CD4-positive, alpha-beta T cell treated with Interleukin-2 at 100 ng/mL for 4 hours (primary cell): Measurements from ENCODE around the gene CXCL5.
"Not testable (repeated sequence)": the region's sequence is repeated elsewhere in the genome, so short reads cannot be mapped to it uniquely, and the experiment has no call there.

ENCODE experiments used
- DNase-seq: peaks from one replicate; pipeline ENCODE4 v3.0.0-alpha.2; 2020; ENCODE audit warnings: low spot score

The CXCL5 gene

DNA sequence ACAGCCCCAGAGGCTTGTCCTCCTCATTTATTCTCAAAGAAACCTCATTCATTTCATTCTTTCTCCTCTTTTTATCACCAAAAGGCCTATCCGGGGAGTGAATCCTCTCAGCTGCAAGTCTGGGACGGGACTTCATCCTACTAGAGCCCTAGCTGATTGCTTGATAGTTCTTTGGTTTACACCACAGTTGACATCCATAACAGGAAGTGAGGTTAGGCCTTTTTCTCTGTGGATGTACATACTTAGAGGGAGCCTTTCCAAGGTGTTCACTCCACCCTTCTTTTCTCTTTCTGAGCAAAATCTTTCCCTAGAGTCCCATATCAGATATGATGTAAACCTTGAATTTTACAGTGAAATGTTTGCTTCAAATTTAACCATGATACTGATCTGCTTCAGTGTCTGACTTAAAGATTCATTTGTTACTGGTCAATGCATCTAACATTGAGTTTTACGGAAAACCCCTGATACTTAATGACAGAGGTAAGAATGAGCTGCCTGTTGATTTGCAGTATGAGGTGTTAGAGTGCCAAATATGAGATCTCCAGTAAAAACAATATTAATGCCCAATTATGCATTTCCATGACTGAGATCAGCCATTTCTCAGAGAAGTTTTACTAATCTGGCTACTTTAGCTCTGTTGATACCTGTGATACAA, 16.8 kb upstream of the CXCL5 start:
- no peak for DNase-seq

DNA sequence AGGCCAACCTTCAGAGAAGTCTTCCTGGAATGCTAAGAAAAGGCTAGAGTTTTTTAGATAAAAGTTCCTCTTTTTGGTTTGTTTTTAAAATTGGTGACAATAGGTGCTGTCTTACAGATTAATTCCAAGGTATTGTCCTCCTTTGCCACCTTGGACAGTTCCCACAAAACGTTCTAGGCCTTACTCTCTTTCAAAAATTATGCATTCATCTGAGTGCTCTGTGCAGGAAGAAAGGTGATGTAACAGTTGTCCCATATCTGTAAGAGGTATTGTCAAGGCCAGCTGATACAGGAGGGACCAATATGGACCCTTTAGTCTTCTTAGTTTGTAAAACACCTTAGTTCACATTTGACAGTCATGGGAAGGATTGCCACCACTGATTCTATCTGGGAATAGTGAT, 15.9 kb upstream of the CXCL5 start:
- DNase-seq: no peak

DNA sequence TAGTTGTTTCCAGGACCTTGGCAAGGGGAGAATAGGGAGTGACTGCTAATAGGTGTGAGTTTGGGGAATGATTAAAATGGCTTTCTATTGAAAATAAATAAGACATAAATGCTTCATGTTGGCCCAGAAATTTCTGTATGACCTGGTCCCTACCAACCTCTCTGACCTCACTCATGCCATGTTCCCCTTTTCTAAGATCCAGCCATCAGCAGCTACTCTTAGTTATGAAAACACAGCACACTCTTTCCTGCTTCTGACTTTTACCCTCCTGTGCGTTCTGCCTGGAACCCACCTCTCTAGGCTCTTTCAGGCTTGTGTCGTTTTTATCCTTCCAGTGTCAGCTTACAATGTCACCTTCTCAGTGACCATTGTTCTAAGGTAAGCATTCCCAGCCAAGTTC, 14.8 kb upstream of the CXCL5 start:
- no peak for DNase-seq

DNA sequence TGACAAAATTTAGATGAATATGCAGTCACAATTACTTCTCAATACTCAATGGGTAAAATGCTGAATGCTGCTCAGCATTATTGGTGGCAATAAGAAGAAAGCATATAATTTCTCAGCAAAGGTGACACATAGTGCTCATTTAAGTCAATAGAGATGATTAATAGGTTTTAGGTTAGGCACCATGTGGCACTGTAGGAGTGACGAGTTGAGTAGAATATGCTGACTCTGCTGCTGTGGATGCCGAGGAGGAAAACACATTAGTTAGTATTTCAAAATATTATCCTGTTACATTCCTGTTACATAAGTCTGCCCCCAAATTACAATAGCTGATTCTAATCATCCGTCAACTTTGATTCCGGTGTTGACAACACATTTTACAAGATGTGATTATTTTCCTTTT, 13.7 kb upstream of the CXCL5 start:
- no peak for DNase-seq

DNA sequence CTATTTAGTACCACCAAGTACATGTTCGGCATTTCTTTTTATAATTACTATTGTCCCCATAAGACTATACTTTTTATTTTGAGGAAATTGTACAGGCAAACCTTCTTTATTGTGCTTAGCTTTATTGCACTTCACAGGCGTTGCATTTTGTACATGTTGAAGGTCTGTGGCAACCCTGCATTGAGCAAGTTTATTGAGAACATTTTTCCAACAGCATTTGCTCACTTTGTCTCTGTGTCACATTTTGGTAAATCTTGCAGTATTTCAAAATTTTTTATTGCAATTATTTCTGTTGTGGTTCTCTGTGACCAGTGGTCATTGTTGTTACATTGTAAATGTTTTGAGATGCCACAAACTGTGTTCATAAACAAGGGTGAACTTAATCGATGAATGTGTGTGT, 10.8 kb upstream of the CXCL5 start:
- no peak for DNase-seq

DNA sequence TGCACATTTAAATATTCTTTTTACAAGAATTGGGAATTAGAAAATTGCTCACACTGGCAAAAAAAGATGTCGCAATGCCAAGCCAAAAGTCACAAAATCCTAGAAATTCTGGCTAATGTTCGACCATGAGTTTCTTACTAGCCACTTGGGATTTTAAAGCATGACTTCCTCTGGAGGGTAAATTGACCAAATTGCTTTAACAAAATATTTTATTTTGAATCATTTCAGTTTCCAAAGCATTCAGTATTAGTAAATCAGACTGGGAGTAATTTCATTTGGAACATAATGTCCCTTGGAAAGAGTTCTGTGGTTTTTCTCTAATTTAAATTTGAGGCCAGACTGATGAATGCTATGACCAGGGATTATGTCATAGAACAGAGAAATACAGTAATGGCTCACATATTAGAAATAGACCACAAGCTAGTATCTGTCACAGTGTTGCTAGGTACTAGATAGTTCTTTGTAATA, 7.6 kb upstream of the CXCL5 start:
- no peak for DNase-seq

DNA sequence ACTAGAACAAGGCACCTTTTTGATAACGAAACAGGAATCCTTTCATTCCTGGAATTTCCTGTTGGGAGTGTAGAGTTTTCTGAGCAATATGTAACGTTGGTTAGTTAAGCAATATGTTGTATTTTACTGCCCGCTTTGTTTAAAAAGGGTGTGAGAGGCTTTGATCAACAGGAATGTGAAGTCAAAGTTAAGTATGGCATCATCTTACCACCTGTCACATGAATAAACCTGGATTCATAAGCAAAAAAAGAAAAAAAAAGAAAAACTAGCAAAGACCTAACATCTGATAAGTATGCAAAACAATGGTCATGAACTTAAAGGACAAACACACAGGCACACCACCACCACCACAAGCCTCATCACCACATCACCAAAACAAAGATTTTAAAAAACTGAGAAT, 7.1 kb upstream of the CXCL5 start:
- no peak for DNase-seq

DNA sequence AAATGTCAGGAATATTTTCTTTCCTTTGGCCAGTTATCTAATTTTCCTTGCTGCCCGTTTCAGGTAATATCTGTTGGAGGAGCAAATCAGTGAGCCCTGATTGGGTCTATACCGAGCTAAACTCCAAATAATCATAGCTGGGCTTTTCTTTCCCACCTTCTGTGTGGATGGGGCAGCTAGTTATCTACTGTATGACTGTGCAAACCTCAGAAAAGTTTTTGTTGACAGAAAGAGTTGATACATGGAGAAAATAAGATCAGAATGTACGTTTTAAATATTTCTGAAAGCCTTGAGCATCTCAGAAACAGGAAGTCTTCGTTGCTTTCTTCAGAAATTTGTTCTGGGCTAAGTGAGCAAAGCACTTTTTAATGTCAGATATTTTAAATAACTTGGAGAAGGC, 6.2 kb upstream of the CXCL5 start:
- no peak for DNase-seq

DNA sequence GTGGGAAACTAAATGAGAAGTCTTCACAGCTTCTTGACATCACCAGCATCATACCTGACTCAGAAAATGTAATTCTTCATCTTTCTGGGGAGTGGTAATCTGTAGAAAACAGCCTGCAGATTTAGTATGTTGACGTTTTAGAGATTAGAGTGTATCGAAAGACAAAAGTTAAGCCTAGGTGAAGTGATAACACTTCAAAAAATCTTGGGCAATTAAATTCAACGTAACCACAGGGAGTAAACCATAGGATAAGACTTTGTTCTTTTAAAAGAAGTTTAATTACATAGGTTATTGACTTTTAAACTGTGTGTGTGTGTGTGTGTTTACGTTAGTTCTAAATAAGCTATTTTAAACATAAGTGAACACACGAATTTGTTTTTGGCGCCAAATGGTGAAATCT, 1.8 kb upstream of the CXCL5 start:
- no peak for DNase-seq

DNA sequence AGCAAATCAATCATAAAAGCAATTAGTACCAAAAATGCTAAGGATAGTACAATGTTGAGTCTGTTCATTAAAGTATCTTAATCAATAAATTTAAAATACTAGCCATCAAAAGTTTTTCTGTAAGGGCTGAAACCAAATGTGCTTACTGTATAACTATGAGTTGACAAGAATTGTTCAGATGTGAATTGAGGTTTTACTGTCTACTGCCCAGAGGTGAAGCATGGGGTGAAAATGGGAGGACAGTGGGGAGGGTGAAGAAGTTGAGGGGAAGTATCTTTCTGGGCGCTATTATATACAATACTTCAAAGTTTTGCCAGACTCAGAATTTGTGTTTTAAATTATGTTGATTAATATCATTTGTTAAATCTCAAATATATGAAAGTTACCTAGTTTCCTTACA, 6.4 kb downstream of the CXCL5 start:
- DNase-seq: no peak

DNA sequence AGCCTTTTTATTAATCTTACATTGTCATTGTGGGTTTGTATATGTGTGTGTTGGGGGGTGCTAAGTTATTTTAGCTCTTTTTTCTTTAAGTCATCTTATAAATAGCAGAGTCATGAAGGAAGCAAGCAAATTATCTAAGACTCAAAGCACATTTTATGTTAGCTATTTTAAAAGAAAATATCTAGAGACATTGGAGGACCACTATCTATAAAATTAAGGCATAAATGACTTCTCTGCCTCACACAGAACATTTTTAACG, 6.8 kb downstream of the CXCL5 start:
- no peak for DNase-seq

DNA sequence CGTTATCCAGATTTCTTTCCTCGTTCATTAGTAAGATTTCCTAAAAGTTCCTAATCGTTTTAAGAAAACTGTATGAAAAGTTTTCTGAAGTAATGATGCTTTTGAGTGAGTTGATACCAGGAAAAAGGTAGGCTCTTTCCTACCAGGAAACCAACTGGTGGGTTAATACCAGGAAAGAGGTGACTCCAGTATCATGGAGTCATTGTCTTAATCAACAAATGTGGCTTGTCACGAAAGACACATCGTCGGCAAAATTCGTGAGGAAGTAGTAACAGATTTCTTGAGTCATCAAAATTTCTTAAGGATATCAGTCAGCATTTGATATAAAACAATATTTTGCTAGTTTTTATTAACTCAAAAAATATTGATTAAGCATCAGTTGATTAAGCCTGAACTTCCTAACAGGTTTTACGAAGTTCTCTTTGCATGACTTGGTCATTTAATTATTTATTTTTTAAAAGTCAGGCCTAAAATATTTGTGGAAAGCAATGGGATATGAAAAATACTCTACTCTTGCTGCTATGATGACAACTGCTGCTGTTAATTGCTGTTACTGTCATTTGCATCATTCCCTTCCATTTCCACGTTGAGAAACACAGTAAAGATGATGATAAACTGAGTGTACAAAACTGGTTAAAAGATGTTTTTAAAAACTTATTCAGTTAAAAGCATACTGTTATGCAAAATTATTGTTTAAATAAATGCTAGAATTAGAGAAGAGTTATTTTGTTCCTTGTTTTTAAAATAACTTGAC, 7.3 kb downstream of the CXCL5 start:
- DNase-seq: no peak

DNA sequence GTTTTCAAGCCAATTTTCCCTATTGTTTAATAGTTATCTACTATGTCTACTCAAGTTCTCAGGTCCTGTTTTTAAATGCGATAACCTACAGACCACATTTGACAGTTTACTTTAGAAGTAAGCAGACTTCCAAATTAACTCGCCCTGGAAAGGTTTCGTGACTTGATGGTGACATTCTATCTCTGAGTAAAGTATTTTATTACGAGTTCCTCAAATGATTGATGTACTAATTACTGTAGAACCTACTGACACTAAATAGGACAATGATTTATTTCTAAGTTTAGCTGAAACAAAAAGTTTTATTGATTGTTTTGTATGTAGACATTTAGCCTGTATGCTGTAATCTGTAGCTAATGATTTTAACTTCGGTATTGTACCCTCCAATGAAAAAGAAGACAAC, 8.5 kb downstream of the CXCL5 start:
- no peak for DNase-seq

DNA sequence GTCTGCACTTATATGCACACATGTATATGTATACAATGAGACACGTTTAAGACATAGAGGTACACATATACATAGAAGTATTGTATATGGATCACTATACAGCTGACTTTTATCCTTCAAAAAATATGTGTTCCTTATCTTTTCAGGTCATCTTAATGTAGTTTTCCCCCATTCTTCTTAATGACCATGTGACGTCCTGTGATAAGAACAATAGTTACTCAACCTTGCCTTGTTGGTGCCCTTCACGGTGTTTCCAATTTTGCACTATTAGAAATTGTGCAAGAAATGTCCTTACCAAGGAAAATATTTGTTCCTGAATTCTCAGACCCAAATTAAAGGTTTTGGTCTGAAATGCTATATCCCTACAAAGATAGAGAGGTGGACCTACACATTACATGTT, 9.4 kb downstream of the CXCL5 start:
- DNase-seq: no peak

DNA sequence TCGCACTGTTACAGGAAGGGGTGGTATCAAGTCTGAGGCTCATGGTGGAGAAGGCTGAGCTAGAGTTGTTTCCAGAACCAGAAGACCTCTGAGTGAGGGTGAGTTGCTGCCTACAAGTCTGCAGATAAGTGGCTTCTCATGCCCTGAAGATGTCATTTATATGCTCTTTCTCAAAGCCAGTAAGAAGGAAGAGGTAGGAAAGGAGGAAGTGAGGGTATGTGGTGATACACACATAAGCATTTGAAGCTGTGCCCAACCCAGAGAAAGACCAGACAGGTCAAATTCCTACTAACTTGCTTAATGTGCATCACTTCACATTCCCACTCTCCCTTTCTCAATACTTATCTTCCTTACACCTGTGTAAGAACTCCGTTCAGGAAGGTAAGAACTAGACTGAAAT, 10.4 kb downstream of the CXCL5 start, which contains the start of gene PPBP:
TSS of gene PPBP (minus strand) at position 130 of the 400 bp plus-strand sequence. CDS start at position 43, 87 bp downstream.
- DNase-seq: no peak

DNA sequence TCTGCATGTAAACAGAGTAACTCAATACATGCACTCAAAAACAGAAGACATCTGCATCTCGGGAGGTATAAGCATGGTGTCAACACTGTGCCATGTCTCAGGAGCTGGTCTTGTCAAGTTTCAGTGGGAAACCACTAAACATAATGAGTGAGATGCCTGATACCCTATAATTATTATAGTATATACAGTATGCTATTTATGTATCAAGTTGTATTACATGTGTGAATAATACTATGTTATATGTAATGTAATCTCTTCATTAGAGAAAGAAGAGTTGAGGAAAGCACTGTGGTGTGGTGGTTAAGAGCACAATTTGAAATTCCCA, 13.0 kb downstream of the CXCL5 start:
- no peak for DNase-seq

DNA sequence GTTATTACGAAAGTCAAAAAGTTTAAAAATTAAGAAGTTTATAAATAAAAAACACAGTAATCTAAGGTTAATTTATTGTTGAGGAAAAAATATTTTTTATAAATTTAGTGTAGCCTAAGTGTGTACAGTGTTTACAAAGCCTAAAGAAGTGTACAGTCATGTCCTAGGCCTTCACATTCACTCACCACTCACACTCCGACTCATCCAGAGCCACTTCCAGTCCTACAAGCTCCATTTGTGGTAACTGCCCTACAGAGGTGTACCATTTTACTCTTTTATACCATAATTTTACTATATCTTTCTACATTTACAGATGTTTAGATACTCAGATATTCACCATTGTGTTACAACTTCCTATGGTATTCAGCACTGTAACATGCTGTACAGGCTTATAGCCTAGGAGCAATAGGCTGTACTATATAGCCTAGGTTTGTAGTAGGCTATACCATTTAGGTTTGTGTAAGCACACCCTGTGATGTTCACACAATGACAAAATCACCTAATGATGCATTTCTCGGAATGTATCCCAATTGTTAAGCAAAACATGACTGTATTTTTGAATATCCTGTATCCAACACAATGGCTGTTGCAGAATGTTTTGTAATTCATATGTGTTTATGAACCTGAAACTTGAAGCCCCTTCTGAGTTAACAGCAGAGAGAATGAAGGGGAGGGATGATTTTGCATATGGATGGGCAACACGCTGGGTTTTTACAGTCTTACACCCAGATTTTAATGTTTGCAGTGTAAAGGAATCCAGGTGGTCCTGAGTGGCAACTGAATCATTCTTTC, 13.5 kb downstream of the CXCL5 start:
- DNase-seq: no peak

DNA sequence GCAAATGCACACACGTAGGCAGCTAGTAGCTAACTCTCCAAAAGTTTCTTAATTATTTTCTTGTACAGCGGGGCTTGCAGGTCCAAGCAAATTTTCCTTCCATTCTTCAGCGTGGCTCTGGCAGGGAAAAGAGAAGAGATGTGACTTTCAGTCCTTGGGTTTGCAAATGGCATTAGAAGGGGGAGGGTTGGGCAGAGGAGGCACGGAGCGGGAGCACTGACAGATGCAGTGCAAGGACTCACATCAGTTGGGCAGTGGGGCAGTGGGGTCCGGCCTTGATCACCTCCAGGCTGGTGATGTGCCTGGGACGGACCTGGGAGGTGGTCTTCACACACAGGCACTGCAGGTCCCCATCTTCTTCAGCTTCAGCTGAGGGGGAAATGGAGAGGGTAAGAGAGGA, 17.3 kb downstream of the CXCL5 start:
- not testable (repeated sequence) for DNase-seq

DNA sequence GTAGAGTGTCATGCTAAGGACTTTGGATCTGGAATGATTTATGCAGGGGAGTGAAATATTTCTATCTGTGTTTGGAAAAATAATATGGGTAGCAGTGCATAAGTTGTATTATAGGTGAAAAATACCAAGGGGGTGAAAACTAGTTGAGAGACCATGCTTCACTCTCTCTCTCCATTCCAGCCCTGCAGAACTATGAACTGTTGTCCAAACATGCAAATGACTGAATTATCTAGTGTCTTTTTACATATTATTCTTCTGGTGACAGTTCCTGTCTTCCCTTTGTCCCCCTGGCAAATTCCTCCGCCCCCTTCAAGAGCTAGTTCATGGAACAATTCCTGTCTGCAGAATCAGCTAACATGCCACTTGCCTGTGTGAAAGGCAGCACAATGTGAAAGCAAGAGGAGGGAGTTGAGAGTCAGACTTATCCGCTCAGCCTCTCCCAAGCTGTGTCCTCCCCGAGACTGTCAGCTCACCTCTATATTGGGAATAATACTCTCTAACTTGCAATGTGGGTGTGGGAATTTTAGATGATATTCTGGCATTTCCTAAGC, 19.0 kb downstream of the CXCL5 start:
- DNase-seq: no peak

DNA sequence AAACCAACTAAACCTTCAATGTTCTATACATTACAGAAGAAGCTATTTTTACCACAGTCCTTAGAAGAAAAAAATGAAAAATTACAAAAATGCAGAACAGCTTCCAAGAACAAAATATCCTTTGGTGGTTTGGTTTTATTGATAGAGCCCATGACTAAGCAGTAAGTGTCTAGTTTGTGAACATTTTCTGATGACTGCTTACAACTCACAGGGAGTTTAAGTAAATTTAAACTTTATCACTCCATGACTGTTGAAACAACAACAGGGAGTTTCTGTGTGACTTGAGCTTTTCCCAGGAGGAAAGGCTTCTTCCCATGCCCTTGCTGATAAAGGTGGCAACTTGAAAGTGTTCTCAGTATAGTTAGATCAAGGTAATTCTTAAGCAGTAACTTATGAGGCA, 19.6 kb downstream of the CXCL5 start:
- no peak for DNase-seq

DNA sequence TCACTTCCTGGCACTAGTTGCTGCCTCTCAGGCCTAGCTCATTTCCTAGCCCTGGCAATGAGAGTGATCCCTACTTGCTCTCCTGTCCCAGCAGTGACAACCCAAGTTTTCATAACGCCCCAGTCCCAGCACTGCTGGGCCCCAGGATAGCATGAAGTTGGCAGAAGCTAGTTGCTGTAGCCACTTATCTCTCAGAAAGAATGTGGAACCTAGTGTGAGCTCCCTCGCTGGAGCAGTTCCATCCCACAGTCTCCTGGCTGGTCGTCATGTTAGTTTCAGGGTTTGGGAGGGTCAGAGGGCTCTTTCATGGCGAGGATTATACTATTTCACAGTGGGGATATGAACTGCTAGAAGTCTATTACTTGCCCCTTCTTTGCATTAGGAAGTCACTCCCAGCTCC, 21.8 kb downstream of the CXCL5 start:
- no peak for DNase-seq

DNA sequence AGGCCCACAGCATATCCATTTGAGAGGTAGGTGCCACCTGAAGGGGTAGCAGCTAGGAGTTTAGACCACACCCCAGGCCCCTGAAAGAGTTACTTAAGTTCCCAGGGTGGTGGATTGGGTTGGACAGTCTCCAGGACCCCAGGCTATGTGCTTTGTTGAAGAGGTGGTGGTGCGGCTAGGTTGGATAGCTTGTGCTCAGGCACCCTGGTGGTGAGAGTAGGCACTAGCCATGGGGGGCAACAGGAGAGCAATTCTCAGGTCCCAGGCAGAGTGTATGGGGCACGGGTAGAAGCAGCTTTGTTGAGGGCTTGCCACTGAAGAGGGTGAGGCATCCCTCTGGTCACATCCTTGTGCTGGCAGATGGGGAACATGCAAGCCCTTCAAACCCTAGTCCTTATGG, 22.3 kb downstream of the CXCL5 start:
- no peak for DNase-seq

DNA sequence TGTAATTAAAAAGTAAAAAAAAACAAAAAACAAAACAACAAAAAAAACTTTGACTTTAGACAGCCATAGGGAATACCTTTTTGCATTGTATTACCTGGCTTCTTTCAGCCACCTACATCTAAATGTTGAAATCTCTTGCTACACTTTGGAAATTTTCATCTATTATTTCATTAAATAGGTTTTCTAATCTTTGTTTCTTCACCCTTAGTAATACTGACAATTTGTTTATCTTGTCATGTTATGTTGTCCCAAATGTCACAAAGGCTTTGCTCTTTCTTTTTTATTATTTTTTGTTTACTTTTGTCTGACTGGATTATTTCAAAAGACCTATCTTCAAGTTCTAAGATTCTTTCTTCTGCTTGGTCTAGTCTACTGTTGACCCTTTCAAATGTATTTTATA, 24.1 kb downstream of the CXCL5 start:
- no peak for DNase-seq
